G401.6 (cell line): ENCODE results near the gene CHST4.
"Not testable (repeated sequence)": the region's sequence is repeated elsewhere in the genome, so short reads cannot be mapped to it uniquely, and the experiment has no call there.

Experiments used
- FAIRE-seq: peaks from 2 replicates; lab custom pipeline; 2012; peaks lifted over from hg19 to GRCh38; lab: Jason Lieb, UNC

Gene CHST4

GRCh38 chr16:71524566-71525553 is 1.4 kb upstream of the CHST4 start:
- no peak for FAIRE-seq

GRCh38 chr16:71528257-71528656 is 2.0 kb downstream of the CHST4 start:
- no peak for FAIRE-seq

- FAIRE-seq: no peak
Observed at GRCh38 chr16:71528863-71529262, 2.6 kb downstream of the CHST4 start.

GRCh38 chr16:71532366-71532765 is 6.1 kb downstream of the CHST4 start:
- no peak for FAIRE-seq

- no peak for FAIRE-seq
Observed at GRCh38 chr16:71536752-71537499, 10.7 kb downstream of the CHST4 start.

GRCh38 chr16:71537643-71538042 is 11.4 kb downstream of the CHST4 start:
- no peak for FAIRE-seq

GRCh38 chr16:71542377-71542776 is 16.2 kb downstream of the CHST4 start:
- FAIRE-seq: no peak

- no peak for FAIRE-seq
Observed at GRCh38 chr16:71547168-71547567, 20.9 kb downstream of the CHST4 start.

- FAIRE-seq: no peak
Observed at GRCh38 chr16:71552698-71553503, 26.7 kb downstream of the CHST4 start.

- no peak for FAIRE-seq
Observed at GRCh38 chr16:71555230-71555891, 29.1 kb downstream of the CHST4 start.

GRCh38 chr16:71557299-71557698 is 31.1 kb downstream of the CHST4 start:
- FAIRE-seq: no peak

- FAIRE-seq: no peak
Observed at GRCh38 chr16:71557954-71558582, 31.8 kb downstream of the CHST4 start.

GRCh38 chr16:71559855-71560254 is 33.6 kb downstream of the CHST4 start:
- no peak for FAIRE-seq

GRCh38 chr16:71561886-71562285 is 35.7 kb downstream of the CHST4 start:
- FAIRE-seq: not testable (repeated sequence)

- no peak for FAIRE-seq
Observed at GRCh38 chr16:71562552-71562951, 36.3 kb downstream of the CHST4 start.

GRCh38 chr16:71564335-71564967 is 38.2 kb downstream of the CHST4 start:
- no peak for FAIRE-seq

- FAIRE-seq: no peak
Observed at GRCh38 chr16:71565812-71566700, 39.8 kb downstream of the CHST4 start.

GRCh38 chr16:71567931-71568330 is 41.7 kb downstream of the CHST4 start:
- FAIRE-seq: no peak

- no peak for FAIRE-seq
Observed at GRCh38 chr16:71568551-71568950, 42.3 kb downstream of the CHST4 start.

GRCh38 chr16:71569621-71570020 is 43.4 kb downstream of the CHST4 start:
- FAIRE-seq: no peak
